Activated naive CD8-positive, alpha-beta T cell (primary cell): ENCODE measurements around the gene KCNQ1.

Experiments
- H3K27ac Mint-ChIP-seq: one replicate; pipeline ENCODE4 v1.8.0; 2021; ENCODE audit warnings: mixed read lengths
- H3K27me3 Mint-ChIP-seq: one replicate; pipeline ENCODE4 v1.8.0; 2021; ENCODE audit warnings: mixed read lengths
- H3K36me3 Mint-ChIP-seq: one replicate; pipeline ENCODE4 v1.8.0; 2021; ENCODE audit warnings: mixed read lengths
- H3K4me1 Mint-ChIP-seq: one replicate; pipeline ENCODE4 v1.8.0; 2021; ENCODE audit warnings: low read depth, mixed read lengths
- H3K4me3 Mint-ChIP-seq: one replicate; pipeline ENCODE4 v1.8.0; 2021; ENCODE audit warnings: mild to moderate bottlenecking, mixed read lengths
- H3K9me3 Mint-ChIP-seq: one replicate; pipeline ENCODE4 v1.8.0; 2021; ENCODE audit warnings: low read depth, mixed read lengths

The KCNQ1 gene

DNA sequence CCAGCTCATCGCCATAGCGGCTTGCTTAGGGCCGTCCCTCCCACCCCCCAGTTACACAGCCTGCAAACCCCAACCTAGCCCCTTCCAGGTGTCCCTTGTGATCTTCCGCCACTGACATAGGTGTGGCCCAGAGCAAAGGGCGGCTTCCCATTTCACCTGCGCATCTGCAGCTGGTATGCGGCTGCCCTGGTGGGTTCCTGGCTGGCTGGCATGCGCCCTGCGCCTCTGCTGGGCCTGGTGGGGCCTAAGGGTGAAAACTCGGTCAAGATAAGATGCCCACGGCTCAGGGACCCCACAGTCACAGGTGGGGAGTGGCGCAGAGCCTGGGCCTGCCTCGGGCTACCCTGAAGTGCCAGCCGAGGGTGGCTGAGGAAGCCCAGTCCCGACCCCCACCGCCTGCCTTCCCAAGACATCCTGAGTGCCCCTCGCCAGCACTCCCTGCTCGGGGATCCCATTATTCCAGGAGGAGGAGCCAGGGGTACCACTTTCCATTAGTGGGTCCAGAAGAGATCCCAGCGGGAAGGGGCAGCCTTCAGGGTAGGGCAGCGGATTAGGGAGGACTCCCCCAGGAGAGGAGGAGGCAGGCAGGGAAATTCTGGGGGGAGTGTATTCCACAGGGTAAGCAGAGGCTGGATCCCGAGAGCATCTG lies 291.9 kb downstream of the KCNQ1 start:
- H3K4me3 Mint-ChIP-seq: no peak overlapping the region

DNA sequence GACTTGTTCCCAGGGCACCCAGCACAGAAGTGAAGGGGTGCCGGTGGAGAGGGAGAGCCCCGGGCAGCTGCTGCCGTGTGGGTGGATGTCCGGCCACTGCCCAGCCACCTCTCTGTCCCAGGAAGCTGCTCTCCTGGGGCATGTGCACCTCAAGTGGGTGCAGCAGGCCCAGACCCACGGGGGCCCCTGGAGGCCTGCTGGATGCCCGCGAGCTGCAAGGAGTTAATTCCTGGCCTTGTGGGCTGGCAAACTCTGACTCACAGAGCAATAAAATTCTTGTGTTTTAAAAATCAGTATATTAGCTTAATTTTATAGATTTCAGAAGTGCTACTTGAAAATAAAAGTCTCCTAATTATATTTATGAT lies 292.4 kb downstream of the KCNQ1 start:
- Mint-ChIP-seq H3K9me3 (no peaks in the 10 kb centered on the region), H3K27ac (no peak overlapping the region), H3K36me3 (no peaks in the 10 kb centered on the region), H3K4me1 (no peaks in the 10 kb centered on the region), H3K27me3 (no peaks in the 10 kb centered on the region), H3K4me3 (no peak overlapping the region)

More for the DNA sequence above, 291.9 kb downstream of the KCNQ1 start:
- Mint-ChIP-seq H3K36me3 (no peaks in the 10 kb centered on the region), H3K27ac (no peak overlapping the region), H3K9me3 (no peaks in the 10 kb centered on the region), H3K4me1 (no peaks in the 10 kb centered on the region), H3K27me3 (no peaks in the 10 kb centered on the region)

DNA sequence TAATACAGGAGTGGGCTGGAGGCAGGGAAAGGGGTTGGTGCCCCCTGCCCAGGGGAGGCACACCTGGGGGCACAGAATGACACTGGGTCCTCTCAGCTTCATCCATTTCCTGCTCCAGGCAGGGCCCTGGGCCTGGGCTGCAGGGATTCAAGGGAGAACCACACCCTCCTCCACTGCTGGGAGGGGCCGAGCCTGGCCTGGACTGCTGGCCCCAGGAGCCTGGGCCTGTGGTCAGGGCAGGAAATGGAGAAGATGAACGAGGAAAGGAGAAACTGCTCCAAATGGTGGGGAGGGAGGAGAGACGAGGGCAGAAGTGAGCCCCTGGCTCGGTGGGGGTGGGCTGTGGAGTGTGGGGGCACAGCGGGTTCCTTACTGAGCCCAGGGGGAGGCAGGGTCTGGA lies 293.1 kb downstream of the KCNQ1 start:
- Mint-ChIP-seq H3K4me1 (no peaks in the 10 kb centered on the region), H3K27me3 (no peaks in the 10 kb centered on the region), H3K4me3 (no peak overlapping the region)

DNA sequence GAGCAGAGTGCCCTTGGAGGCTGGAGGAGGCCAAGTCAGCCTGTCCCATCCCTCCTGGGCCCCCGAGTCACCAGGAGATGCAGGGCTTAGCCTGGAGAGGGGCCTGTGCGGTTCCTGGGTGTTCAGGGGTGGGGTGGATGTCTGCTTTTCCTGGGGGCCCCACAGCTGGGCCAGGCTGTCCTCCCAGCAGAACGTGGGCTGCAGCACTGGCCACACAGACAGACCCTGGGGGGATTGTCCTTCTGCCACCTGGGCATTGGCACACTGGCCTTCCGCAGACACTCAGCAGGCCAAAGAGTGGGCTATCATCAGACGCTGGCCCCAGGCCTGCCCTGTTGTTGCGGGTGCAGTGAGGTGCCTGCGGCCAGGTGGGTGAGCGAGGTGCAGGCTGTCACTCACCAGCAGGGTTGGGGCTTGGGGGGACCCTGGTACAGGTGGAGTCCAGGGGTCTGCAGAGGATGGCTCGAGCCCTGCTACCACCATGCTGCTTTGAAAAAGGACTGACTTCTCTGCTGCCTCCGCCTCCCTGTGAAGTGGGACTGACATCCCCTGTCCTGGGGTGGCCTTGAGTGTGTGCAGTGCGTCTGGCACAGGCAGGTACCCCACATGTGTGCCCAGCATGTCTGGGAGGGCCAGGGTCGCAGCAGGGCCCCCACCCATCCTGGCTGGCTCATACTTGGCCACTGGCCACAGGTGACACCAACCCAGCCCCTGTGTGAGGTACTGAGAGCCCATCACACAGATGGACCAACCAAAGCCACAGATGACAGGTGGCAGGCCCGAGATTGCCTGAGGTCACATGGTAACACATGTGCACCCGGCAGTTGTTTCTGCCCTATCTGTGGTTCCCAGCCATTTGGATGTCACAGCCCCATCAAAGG lies 294.0 kb downstream of the KCNQ1 start:
- H3K36me3 Mint-ChIP-seq: no peaks in the 10 kb centered on the region
- no peaks in the 10 kb centered on the region for H3K4me1 Mint-ChIP-seq
- H3K4me3 Mint-ChIP-seq: no peak overlapping the region
- no peaks in the 10 kb centered on the region for H3K9me3 Mint-ChIP-seq
- H3K27me3 Mint-ChIP-seq: no peaks in the 10 kb centered on the region
- H3K27ac Mint-ChIP-seq: no peak overlapping the region

More for the DNA sequence above, 293.1 kb downstream of the KCNQ1 start:
- Mint-ChIP-seq H3K9me3 (no peaks in the 10 kb centered on the region), H3K27ac (no peak overlapping the region), H3K36me3 (no peaks in the 10 kb centered on the region)

DNA sequence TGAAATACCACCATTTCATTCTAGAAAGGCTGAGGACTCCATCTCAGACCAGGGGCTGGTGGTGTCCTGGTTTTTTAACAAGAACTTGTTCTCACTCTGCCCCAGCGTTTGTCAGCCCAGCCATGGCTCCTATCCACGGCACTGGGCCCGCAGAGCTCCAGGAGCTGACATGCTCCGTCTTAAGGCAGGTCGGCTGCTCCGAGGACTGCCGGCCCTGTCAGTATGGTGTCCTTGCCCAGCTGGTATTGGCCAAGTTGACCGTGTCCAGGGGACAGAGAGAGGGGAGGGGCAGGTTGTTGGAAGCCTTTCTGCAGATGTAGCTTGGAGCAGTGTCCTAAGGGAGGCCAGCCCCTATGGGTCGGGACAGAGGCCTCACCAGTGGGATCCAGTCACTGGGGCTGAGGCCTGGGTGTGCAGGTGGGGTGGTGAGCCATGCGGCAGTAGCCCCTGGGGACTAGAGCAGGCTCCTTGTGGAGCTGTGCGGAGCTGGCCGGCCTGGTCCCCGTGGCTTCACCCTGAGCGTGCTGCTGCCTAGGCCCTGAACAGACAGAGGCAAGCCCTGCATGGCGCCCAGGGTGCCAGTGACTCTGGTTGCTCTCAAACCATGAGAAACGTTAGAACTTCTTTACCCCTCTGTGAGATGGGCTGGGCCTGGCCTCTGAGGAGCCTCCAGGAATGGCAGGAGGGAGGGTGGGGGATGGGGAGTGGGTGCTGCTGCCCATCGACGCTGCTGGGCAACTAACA lies 294.9 kb downstream of the KCNQ1 start:
- Mint-ChIP-seq H3K9me3 (no peaks in the 10 kb centered on the region), H3K36me3 (no peaks in the 10 kb centered on the region), H3K4me3 (no peak overlapping the region), H3K27me3 (no peaks in the 10 kb centered on the region), H3K27ac (no peak overlapping the region), H3K4me1 (no peaks in the 10 kb centered on the region)

DNA sequence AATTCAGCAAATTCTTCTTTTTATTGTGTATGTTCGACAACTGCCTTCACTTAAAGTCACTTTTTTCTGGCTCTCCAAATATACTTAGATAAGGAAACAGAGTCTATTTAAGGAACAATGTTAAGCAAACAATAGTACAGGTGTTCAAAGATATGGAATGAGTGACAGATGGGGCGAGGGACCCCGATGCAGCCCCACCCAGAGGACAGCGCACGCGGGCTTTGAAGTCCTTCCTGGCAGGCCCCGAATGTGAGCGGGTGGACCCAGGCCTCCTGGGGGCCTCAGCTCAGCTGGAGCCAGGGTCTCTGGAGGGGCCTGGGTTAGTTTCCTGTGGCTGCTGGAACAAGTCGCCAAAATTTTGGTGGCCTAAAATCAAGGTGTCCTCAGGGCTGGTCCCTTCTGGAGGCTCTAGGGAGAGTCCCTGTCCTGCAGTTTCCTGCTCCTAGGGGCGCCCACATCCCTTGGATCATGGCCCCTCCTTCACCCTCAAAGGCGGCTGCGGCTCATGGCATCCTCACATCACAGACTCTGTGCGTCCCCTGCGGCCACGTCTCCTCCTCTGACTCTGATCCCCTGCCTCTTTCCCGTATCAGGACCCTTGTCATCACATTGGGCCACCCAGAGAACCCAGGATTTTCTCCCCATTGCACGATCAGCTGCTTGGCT lies 295.6 kb downstream of the KCNQ1 start:
- Mint-ChIP-seq H3K27ac (no peak overlapping the region), H3K27me3 (no peaks in the 10 kb centered on the region)

DNA sequence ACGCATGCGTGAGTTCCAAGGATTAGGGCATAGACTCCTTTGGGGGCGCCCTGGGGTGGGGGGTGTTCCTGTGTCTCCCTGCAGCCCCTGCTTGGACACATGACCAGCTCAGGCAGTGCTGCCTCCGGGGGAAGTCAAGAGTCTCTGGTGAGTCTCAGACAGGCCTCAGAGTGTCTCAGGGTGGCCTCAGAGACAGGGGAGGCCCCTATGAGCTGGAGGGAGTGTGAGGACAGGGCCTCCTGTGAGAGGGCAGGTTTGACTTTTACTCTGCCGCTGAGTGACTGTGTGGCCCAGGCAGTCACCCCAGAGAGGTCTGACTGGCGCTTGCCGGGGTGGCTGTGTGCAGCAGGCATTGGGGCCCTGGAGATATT lies 296.2 kb downstream of the KCNQ1 start:
- no peaks in the 10 kb centered on the region for H3K36me3 Mint-ChIP-seq
- no peaks in the 10 kb centered on the region for H3K4me1 Mint-ChIP-seq
- H3K4me3 Mint-ChIP-seq: no peak overlapping the region
- H3K9me3 Mint-ChIP-seq: no peaks in the 10 kb centered on the region
- no peak overlapping the region for H3K27ac Mint-ChIP-seq
- no peaks in the 10 kb centered on the region for H3K27me3 Mint-ChIP-seq

More for the DNA sequence above, 295.6 kb downstream of the KCNQ1 start:
- no peaks in the 10 kb centered on the region for H3K36me3 Mint-ChIP-seq
- H3K4me1 Mint-ChIP-seq: no peaks in the 10 kb centered on the region
- H3K4me3 Mint-ChIP-seq: no peak overlapping the region
- H3K9me3 Mint-ChIP-seq: no peaks in the 10 kb centered on the region

DNA sequence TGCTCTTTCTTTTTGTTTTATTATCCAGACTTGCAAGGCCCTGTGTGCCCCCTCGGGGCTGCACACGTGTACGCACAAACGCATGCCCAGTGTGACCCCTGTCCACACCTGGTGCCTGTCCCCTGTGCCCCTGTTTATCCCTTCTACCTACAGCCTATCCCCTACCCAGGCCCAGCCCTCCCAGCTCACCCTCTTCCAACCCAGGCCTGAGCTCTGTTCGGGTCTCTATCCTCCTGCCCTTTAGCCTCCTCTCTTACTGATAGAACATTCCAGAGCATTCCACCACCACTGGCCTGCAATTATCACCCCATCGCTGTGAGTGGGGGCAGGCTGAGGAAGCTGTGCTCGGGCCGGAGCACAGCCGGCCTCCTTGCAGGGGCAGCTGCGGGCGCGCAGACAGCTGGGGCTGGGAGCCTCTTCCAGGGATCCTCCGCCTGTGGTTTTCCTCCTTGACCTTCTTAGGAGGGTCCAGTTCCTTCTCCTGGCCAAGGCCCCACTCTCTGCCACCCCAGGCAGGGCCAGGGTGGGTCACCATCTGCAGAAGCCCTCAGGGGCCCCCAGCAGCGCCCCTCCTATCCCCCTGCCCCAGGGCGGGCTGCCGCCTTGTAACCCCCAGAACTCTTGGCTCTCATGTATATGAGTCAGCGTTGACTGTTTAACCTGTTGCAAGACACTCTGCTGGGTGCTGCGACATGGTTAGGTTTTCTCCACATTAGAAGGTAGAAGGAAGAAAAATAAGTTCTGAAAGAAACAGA lies 296.7 kb downstream of the KCNQ1 start:
- no peak overlapping the region for H3K27ac Mint-ChIP-seq
- no peaks in the 10 kb centered on the region for H3K9me3 Mint-ChIP-seq
- H3K27me3 Mint-ChIP-seq: no peaks in the 10 kb centered on the region
- H3K4me1 Mint-ChIP-seq: no peaks in the 10 kb centered on the region
- no peak overlapping the region for H3K4me3 Mint-ChIP-seq
- H3K36me3 Mint-ChIP-seq: no peaks in the 10 kb centered on the region

DNA sequence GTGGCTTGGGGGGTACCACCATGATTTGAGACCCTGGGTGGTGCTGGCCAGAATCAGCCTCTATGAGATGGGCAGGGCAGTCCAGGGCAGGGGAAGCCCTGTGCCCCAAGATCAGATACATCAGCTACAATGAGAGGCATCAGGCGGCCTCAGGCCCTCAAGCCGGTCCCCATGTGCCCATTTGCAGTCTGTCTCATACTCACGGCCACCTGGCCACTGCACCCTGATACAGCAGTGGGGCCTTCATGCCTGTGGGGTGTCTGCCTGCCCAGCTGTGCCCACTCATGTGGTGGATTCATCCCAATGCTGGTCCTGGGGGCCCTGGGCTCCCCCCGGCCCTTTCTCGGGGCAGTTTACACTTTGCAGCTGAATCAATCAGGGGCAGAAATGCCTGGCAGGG lies 297.4 kb downstream of the KCNQ1 start:
- H3K36me3 Mint-ChIP-seq: no peaks in the 10 kb centered on the region
- no peaks in the 10 kb centered on the region for H3K27me3 Mint-ChIP-seq
- H3K27ac Mint-ChIP-seq: no peak overlapping the region
- no peaks in the 10 kb centered on the region for H3K4me1 Mint-ChIP-seq
- no peaks in the 10 kb centered on the region for H3K9me3 Mint-ChIP-seq
- H3K4me3 Mint-ChIP-seq: no peak overlapping the region

DNA sequence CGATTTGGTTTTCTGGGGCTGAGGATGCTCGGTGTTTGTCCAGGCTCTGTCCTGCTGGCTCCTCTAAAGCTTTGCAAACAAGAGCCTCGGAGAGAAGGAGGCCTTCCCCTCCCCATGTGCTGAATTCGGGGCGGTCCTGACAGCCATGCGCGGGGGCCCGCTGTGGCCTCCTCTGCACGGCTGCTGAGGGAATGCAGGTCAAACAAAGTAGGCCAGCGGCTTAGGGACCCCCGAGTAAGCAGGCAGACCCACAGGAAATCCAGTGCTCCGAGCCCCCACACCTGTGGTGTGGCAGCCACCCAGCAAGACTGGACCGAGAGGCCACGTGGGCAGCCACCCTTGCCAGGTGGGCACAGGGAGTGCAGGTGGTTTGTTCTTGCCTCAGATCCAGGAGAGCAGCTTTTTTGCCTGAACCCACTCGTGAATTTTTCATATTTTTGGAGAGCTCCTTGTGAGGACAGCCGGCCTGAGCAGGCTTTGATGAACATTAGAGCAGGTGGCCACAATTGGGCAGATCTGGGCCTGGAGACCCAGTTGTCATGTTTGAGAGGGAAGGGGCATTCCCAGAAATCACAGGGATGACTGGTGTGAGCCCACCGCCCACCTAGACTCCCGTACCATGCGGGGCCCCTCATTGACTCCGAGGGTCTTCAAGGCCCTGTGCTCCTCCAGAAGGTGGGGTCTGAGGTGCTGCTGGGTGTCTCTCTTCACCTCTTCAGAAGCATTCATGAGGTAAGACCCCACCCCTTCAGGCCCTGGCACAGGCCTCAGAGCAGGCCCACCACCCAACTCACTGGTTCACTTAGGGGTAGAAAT lies 298.0 kb downstream of the KCNQ1 start:
- H3K9me3 Mint-ChIP-seq: no peaks in the 10 kb centered on the region
- no peaks in the 10 kb centered on the region for H3K27me3 Mint-ChIP-seq
- H3K27ac Mint-ChIP-seq: no peak overlapping the region
- H3K4me1 Mint-ChIP-seq: no peaks in the 10 kb centered on the region
- H3K36me3 Mint-ChIP-seq: peaks cover 2% of the 10 kb centered on the region
- H3K4me3 Mint-ChIP-seq: no peak overlapping the region

DNA sequence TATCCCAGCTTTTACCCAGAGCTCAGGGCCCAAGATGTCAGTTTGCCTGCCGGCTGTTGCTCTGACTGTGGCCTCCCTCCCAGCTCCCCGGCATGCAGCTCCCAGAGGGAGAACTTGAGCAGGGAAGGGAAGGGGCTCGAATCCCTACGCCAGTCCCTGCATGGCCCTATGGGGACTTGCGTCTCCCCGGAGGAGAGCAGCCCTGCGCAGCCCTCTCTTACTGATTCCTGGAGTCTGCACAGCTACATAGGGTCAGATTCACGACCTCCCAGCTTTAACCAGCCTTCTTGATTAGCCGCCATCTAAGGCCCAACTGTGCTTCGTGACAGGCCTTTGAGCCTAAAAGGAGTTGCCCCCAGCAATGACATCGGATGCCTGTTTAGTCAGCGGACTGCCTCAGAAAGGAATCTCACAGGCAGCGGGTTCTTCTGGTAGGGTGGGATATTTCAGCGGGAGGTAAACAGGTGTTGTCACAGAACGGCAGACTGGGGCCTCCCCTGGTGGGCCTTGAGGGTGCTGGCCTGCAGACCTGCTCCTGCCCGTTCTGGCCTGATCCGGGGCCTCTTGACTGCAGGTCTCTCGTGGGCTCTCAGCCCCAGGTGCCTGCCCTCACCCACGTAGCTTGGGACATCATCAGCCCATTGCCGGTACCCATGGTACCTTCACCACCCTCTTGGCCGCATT lies 298.8 kb downstream of the KCNQ1 start:
- Mint-ChIP-seq H3K9me3 (no peaks in the 10 kb centered on the region), H3K27me3 (no peaks in the 10 kb centered on the region), H3K4me3 (no peak overlapping the region), H3K4me1 (no peaks in the 10 kb centered on the region), H3K36me3 (peaks cover 2% of the 10 kb centered on the region), H3K27ac (no peak overlapping the region)

DNA sequence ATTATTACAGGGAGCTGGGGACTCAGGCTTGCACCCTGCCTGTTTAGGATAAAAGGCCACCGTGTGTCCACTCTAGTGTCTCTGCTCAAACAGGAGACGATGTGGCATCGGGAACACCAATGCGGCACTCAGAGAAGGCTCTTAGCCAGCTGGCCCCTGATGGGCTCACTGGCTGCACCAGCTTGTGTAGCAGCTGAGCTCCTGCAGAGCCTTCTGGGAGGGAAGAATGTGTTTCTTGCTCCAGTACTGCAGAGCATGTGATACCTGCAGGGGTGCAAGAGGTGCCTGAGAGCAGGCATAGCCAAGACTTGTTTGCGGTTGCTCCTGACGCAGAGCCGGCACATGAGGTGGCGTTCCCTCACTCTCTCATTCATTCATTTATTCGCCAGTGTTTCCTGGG lies 299.4 kb downstream of the KCNQ1 start:
- no peak overlapping the region for H3K27ac Mint-ChIP-seq
- no peaks in the 10 kb centered on the region for H3K9me3 Mint-ChIP-seq
- peaks cover 2% of the 10 kb centered on the region for H3K36me3 Mint-ChIP-seq
- no peaks in the 10 kb centered on the region for H3K27me3 Mint-ChIP-seq
- H3K4me1 Mint-ChIP-seq: no peaks in the 10 kb centered on the region
- H3K4me3 Mint-ChIP-seq: no peak overlapping the region

DNA sequence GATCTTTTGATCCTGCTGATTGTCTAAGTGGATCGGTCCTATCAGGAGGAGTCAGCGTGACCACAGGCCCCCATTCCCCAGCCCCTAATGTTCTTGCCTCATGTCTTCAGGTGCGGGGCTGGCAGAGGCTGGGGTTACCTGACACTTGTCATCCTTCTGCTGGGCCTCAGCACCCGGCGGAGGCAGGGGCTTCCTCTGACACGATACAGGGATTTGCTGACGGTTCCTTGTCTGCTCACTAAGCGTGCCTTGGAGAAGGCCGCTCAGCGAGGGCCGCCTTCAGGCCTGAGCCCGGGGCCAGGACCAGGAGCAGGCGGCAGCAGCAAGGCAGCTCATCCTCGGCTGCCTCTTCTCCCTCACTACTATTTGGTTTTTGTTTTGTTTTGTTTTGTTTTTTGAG lies 300.7 kb downstream of the KCNQ1 start:
- H3K36me3 Mint-ChIP-seq: peaks cover 2% of the 10 kb centered on the region
- no peaks in the 10 kb centered on the region for H3K9me3 Mint-ChIP-seq
- H3K4me3 Mint-ChIP-seq: no peak overlapping the region
- H3K27ac Mint-ChIP-seq: no peak overlapping the region
- no peaks in the 10 kb centered on the region for H3K4me1 Mint-ChIP-seq
- no peaks in the 10 kb centered on the region for H3K27me3 Mint-ChIP-seq
